GM23248 (cell line): ENCODE data around the gene PSME1. TPM values are rescaled to one million over a fixed set of nuclear protein-coding genes. Genes with fewer than 3 reads are reported as not detected.

Experiments used
- DNase-seq: peaks from one replicate; pipeline ENCODE4 v3.0.0-alpha.2; 2015
- H2AFZ ChIP-seq: fragments of 200-600 bp; sonication (generic); 2 replicates; pipeline ENCODE4 v1.6.1; 2016; ENCODE audit warnings: antibody characterized with exemption
- H3F3A ChIP-seq: fragments of 200-600 bp; sonication (generic); 2 replicates; pipeline ENCODE4 v1.6.1; 2016; ENCODE audit warnings: mild to moderate bottlenecking, antibody characterized with exemption, mixed run types; ENCODE audit not compliant: insufficient read depth
- H3K27ac ChIP-seq: fragments of 200-600 bp; sonication (generic); 2 replicates; pipeline ENCODE4 v1.5.1; 2016; ENCODE audit warnings: mild to moderate bottlenecking
- H3K27me3 ChIP-seq: fragments of 200-600 bp; sonication (generic); replicated peaks from 2 replicates; pipeline ENCODE4 v1.6.1; 2016; ENCODE audit warnings: mild to moderate bottlenecking; ENCODE audit not compliant: insufficient read depth
- H3K36me3 ChIP-seq: fragments of 200-600 bp; sonication (generic); 2 replicates; pipeline ENCODE4 v1.6.1; 2016; ENCODE audit warnings: low read depth, mild to moderate bottlenecking
- H3K4me1 ChIP-seq: fragments of 200-600 bp; sonication (generic); 2 replicates; pipeline ENCODE4 v1.6.1; 2016; ENCODE audit warnings: mild to moderate bottlenecking; ENCODE audit not compliant: insufficient read depth
- H3K4me2 ChIP-seq: fragments of 200-600 bp; sonication (generic); one replicate; pipeline ENCODE4 v1.6.1; 2016; ENCODE audit warnings: mild to moderate bottlenecking; ENCODE audit not compliant: unreplicated experiment
- H3K4me3 ChIP-seq: fragments of 200-600 bp; sonication (generic); 2 replicates; pipeline ENCODE4 v1.5.1; 2016; ENCODE audit warnings: mild to moderate bottlenecking
- H3K79me2 ChIP-seq: fragments of 200-600 bp; sonication (generic); 2 replicates; pipeline ENCODE4 v1.6.1; 2016; ENCODE audit warnings: mild to moderate bottlenecking; ENCODE audit not compliant: insufficient read depth
- H3K9ac ChIP-seq: fragments of 200-600 bp; sonication (generic); 2 replicates; pipeline ENCODE4 v1.6.1; 2016; ENCODE audit warnings: mild to moderate bottlenecking
- H3K9me2 ChIP-seq: fragments of 200-600 bp; sonication (generic); 2 replicates; pipeline ENCODE4 v1.6.1; 2016; ENCODE audit warnings: mixed run types, mild to moderate bottlenecking, moderate library complexity; ENCODE audit not compliant: insufficient read depth
- H3K9me3 ChIP-seq: fragments of 200-600 bp; sonication (generic); one replicate; pipeline ENCODE4 v1.6.1; 2017; ENCODE audit warnings: low read depth
- H4K20me1 ChIP-seq: fragments of 200-600 bp; sonication (generic); 2 replicates; pipeline ENCODE4 v1.6.0; 2016; ENCODE audit not compliant: insufficient read depth
- EZH2 ChIP-seq: fragments of 200-600 bp; sonication (generic); IDR thresholded peaks from 2 replicates; pipeline ENCODE4 v1.6.1; 2018; ENCODE audit warnings: antibody characterized with exemption, mild to moderate bottlenecking; ENCODE audit not compliant: insufficient read depth, poor library complexity, severe bottlenecking
- EZH2phosphoT487 ChIP-seq: fragments of 200-600 bp; sonication (generic); IDR thresholded peaks from 2 replicates; pipeline ENCODE4 v1.6.1; 2018; ENCODE audit warnings: antibody characterized with exemption, moderate library complexity, mild to moderate bottlenecking, low read depth; ENCODE audit not compliant: insufficient read depth
- WGBS, 2 experiments: methylation state at CpG; one replicate each; pipeline ENCODE4 v1.1.6; 2015 to 2017; ENCODE audit warnings: low lambda C conversion rate in 2 of 2, low coverage in 1 of 2; ENCODE audit errors: missing lambda C conversion rate in 2 of 2; 5-methylcytosine and 5-hydroxymethylcytosine counted together
- in situ Hi-C: fragments of 300-500 bp; cut with MboI; formaldehyde crosslinking; loops from 2 replicates; pipeline ENCODE4 v1.15.0; 2020
- polyA plus RNA-seq: library from polyadenylated mRNA; unstranded; fragments of >200 nt; fragmentation: Nextera tagmentation; extraction: Ambion mirVana; gene quantifications from 2 replicates; pipeline ENCODE4 v1.2.1, GENCODE V29; 2016
- total RNA-seq: library from RNA; depleted of rRNA; stranded (reverse); fragments of >200 nt; shearing (Covaris generic); gene quantifications from 2 replicates; pipeline ENCODE4 v1.2.3, GENCODE V29; 2014

PSME1 gene
- total and polyA plus RNA-seq, 2 experiments from 2014 or later, result 58.9 to 144 TPM

DNA sequence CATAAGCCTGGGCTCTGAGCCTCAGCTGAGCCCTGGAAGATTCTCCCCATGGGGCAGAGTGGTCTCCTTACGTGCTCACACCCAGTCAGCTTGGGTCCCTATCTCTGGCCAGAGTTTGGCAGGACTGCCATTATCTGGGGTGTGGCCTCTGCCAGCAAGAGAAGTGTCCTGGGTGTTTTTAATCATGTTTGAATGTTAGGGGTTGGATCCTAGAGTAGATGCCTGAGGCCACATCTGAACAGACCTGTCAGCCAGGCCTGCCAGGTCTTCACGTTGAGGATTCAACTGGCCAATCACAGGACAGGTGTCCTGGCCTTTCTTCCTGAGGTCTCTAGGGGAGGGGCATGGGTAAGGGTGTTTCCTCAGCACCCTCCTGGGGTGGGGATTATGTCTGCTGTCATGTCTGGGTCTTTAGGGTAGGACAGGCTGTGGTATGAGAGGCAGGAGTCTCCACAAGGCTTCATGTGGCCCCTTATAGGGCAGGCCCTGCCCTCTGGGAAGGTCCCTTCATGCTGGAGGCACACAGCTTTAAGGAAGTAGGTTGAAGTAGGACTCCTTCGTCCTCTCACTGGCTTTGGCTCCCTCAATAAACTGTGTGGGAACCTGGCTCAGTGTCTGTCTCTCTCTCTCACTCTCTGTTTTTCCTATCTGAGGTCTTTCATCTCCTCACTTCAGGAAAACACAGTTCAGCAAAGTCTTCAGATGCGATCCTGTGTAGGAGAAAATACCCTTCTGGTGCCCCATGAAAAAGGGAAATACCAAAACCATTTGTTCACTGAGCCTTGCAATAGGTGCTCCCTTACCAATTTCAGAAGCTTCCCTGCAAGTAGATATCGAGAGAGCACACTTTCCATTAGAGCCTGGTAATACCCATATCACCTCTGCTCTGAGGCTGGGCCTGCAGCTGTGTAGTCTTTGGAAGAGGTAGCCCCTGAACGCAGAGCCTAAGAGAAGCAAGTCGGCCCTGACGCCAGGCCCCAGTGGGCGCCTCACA, 12.3 kb upstream of the PSME1 start:
- H3K9ac ChIP-seq, result no peak overlapping the region
- no peaks in the 10 kb centered on the region for H4K20me1 ChIP-seq
- WGBS, 2 experiments, result 73 to 80% methylated on average over 9 of the region's 9 CpGs
- DNase-seq, result no peak
- no peaks in the 10 kb centered on the region for H3F3A ChIP-seq
- H3K79me2 ChIP-seq, result no peaks in the 10 kb centered on the region
- H3K27ac ChIP-seq, result no peak overlapping the region
- TF ChIP-seq EZH2 (no peak), EZH2phosphoT487 (no peak)
- no peaks in the 10 kb centered on the region for H3K4me1 ChIP-seq
- no peaks in the 10 kb centered on the region for H3K9me3 ChIP-seq
- H3K9me2 ChIP-seq, result no peaks in the 10 kb centered on the region
- H3K36me3 ChIP-seq, result peaks cover 9% of the 10 kb centered on the region; the same call in 1 of the 2 replicates
- in situ Hi-C loops, result no loop called here
- H3K4me2 ChIP-seq, result no peak overlapping the region
- H3K4me3 ChIP-seq, result no peak overlapping the region
- no peak overlapping the region for H2AFZ ChIP-seq
- no peaks in the 10 kb centered on the region for H3K27me3 ChIP-seq

DNA sequence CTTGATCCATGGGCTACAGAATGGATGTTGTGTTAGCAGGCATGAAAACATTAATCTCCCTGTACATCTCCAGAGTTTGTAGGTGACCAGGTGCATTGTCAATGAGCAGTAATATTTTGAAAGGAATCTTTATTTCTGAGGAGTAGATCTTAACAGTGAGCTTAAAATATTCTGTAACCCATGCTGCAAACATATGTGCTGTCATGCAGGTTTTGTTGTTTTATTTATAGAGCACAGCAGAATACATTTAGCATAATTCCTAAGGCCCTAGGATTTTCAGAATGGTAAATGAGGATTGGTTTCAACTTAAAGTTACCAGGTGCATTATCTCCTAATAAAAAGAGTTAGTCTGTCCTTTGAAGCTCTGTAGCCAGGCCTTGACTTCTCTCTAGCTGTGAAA, 9.1 kb upstream of the PSME1 start:
- Histone ChIP-seq H3K27ac (no peak overlapping the region), H3K9me2 (no peaks in the 10 kb centered on the region), H2AFZ (no peak overlapping the region), H3K9ac (no peak overlapping the region), H3K79me2 (no peaks in the 10 kb centered on the region), H3K4me3 (no peak overlapping the region), H3K36me3 (no peaks in the 10 kb centered on the region), H3K9me3 (no peaks in the 10 kb centered on the region), H3K27me3 (no peaks in the 10 kb centered on the region), H3K4me1 (no peaks in the 10 kb centered on the region), H3K4me2 (no peak overlapping the region), H4K20me1 (no peaks in the 10 kb centered on the region), H3F3A (no peaks in the 10 kb centered on the region)
- in situ Hi-C loops, result no loop called here
- TF ChIP-seq EZH2, result no peak
- no peak for TF ChIP-seq EZH2phosphoT487
- no peak for DNase-seq

DNA sequence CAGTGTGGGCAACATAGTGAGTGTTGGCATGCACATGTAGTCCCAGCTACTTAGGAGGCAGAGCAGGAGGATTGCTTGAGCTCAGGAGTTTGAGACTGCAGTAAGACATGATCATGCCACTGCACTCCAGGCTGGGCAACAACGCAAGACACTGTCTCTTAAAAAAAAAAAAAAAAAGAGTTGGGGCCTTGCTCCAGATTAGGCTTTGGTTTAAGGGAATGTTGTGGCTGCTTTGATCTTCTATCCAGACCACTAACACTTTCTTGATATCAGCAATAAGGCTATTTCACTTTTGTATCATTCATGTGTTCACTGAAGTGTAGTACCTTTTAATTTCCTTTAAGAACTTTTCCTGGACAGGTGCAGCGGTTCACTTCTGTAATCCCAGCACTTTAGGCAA, 8.3 kb upstream of the PSME1 start:
- Histone ChIP-seq H3K9ac (no peak overlapping the region), H2AFZ (no peak overlapping the region), H3F3A (no peaks in the 10 kb centered on the region), H3K36me3 (no peaks in the 10 kb centered on the region), H4K20me1 (no peaks in the 10 kb centered on the region), H3K27me3 (no peaks in the 10 kb centered on the region), H3K9me2 (no peaks in the 10 kb centered on the region), H3K27ac (no peak overlapping the region), H3K4me2 (no peak overlapping the region), H3K4me3 (no peak overlapping the region), H3K4me1 (no peaks in the 10 kb centered on the region), H3K9me3 (no peaks in the 10 kb centered on the region), H3K79me2 (no peaks in the 10 kb centered on the region)
- in situ Hi-C loops, result no loop called here
- no peak for TF ChIP-seq EZH2
- TF ChIP-seq EZH2phosphoT487, result no peak
- WGBS, 2 experiments, result 77% methylated on average over 2 of the region's 2 CpGs
- no peak for DNase-seq

DNA sequence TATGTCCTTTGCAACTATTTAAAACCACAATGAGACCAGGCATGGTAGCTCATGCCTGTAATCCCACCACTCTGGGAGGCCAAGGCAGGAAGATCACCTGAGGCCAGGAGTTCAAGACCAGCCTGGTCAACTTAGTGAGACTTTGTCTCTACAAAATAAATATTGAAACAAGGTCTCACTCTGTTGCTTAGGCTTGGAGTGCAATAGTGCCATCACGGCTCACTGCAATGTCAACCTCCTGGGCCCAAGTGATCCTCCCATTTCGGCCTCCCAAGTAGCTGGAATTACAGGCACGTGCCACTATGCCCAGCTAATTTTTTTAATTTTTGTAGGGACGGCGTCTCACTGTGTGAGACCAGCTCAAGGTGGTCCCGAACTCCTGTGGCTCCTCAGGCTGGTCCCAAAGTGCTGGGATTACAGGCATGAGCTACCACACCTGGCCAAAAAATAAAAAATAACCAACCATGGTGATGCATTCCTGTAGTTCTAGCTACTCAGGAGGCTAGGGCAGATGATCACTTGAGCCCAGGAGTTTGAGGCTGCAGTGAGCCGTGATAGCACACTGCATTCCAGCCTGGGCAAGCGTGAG, 6.5 kb upstream of the PSME1 start:
- no peaks in the 10 kb centered on the region for H3K9me2 ChIP-seq
- H3F3A ChIP-seq, result no peaks in the 10 kb centered on the region
- no peaks in the 10 kb centered on the region for H3K4me1 ChIP-seq
- no peaks in the 10 kb centered on the region for H3K79me2 ChIP-seq
- in situ Hi-C loops, result no loop called here
- H3K9ac ChIP-seq, result no peak overlapping the region
- TF ChIP-seq EZH2 (no peak), EZH2phosphoT487 (no peak)
- no peak overlapping the region for H2AFZ ChIP-seq
- H3K9me3 ChIP-seq, result no peaks in the 10 kb centered on the region
- H4K20me1 ChIP-seq, result no peaks in the 10 kb centered on the region
- 85 to 88% methylated on average over 8 of the region's 8 CpGs for WGBS, 2 experiments
- DNase-seq, result no peak
- H3K36me3 ChIP-seq, result no peaks in the 10 kb centered on the region
- H3K27ac ChIP-seq, result no peak overlapping the region
- no peak overlapping the region for H3K4me3 ChIP-seq
- H3K4me2 ChIP-seq, result no peak overlapping the region
- no peaks in the 10 kb centered on the region for H3K27me3 ChIP-seq
